ENCODE measurements around the gene PGAP1.
A peak's percentile ranks its signal among the peaks of the same experiment; 100 is the strongest.
"Not testable (repeated sequence)": the region's sequence is repeated elsewhere in the genome, so short reads cannot be mapped to it uniquely, and the experiment has no call there.

Gene PGAP1

DNA sequence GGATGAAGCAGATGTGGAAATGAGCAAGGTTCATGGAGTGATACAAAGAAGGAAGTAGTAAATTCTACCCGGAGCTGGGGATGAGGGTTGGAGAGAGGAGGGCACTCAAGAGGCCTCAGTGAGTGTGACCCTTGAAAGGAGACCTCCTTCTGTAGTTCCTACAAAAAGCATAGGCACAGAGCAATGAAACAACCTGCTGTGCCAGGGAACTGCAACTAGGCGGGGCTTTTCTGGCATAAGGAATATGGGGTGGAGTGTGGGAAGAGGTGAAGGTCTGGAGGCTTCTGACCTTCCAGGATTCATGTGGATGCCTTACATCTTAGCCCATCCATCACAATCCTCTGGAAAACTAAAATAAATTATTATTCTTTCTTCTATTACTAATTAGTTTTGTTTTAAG, 25.5 kb upstream of the PGAP1 start:
- no peak for DNase-seq (ENCODE audit: low spot score)

DNA sequence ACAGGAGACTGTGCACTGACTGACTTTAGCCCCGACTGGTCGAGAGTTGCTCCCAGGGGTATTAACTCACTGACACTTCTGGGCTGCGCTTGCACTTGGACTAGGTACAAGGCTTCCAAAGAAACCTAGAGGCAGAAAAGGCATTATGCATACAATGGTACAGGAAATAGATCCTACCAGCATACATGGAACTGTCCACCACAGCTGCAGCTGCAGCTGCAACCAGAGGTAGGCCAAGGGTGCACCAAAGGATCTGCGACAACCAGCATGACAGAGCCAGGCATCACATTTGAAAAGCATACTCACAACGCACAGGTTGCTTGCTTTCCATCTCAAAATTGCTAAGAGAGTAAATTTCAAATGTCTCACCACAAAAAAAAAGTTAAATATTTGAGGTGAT, 22.6 kb upstream of the PGAP1 start:
- no peak for DNase-seq (ENCODE audit: low spot score)

DNA sequence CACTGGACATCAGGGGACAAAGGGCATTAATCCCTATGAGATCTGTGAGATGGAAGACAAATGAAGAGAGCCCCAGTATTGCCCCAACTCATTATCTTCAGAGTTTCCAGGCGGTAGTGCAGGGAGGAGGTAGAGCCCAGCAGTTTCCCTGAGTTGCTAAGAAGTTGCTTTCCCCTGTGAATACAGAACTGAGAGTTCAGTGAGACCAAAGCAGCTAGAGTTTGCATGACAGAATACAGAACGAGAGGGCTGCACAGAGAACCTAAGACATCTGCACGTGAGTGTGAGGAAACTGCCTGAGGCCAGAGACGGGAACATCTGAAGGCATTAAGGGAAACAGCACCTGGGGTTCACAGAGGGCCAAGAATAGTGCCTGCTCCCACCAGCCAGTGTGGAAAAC, 18.1 kb upstream of the PGAP1 start:
- DNase-seq (ENCODE audit: low spot score), result no peak

DNA sequence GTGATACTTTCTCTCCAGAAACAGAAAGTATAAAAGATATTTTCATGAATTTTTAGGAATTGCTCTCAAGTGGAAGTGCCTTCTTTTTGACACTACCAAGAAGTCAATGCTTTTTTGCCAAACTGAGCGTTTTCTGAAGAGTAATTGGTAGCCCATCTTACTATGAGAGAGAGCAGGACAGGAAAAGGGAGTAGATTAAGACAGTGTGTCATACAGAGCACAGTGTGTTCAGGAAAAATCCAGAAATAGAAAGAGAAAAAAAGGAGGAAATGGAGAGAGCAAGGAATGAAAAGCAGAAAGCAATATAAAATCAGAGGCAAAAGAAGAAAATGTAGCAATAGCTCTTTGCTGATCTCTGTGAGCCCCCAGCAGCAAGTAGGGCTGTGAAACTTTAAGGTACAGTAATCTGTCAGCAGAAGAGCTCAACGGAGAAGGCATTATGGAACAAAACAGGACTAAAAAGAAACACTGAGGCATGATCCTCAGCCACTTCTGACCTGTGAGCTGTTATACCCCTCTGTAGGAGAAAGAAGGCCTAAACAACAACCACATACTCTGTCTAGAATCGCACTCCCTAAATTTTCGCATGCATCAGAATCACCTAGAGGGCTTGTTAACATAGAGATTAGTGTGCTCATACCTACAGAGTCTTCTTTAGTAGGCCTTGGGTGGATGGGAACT, 15.0 kb upstream of the PGAP1 start:
- no peak for DNase-seq (ENCODE audit: low spot score)

DNA sequence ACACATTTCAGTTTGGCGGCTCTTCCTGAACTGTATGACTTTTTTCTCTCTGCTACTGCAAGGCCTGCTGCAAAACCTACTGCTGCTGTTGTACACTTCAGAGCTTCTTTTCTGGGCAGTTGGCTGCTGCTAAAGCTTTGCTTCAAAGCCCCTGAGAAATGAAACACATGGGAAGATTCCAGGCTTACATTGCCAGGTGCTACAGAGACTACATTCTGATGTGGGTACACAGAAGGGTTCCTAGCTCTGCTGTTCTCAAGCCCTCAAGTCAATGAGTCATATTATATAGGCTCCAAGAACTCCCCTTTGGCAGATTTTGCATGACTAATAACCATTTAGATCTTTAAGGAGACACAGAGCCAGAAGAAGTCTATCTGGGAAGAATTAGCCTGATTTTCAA, 12.9 kb upstream of the PGAP1 start:
- no peak for DNase-seq (ENCODE audit: low spot score)

DNA sequence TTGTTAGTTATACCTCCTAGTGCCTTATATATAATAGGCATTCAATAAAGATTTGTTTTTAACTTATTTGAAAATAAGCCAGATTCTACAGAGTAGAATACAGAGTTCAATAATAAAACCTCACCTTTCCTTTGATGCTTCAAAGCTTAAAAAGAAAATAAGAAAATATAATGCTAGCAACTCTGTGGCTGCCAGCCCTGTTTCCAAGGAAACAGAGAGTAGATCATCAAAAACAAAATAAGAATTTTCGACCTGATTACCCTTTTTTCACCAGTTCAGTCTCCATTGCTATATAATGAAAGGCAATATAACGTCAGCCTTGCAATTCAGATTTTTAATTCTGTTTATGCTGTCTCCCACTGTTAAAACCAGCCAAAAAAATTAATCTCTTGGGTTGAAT, 8.9 kb upstream of the PGAP1 start:
- DNase-seq (ENCODE audit: low spot score), result no peak

DNA sequence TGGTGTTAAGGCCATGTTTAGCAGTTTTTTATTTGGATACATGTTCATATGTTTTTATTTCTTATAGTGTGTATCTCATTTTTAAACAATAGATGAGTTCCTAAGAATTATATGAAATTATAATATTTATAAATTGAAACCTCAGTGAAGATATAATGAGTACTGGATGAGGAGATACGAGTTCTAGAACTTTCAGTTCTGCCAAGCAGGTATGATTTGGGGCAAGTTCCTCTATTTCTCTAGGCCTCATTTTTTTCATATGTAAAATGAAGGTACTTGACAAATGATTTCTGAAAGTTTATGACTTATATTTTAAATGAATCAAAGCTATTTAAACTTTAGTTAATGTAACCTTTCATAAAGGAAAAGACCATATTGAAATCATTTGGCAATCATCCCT, 8.2 kb upstream of the PGAP1 start:
- no peak for DNase-seq (ENCODE audit: low spot score)

DNA sequence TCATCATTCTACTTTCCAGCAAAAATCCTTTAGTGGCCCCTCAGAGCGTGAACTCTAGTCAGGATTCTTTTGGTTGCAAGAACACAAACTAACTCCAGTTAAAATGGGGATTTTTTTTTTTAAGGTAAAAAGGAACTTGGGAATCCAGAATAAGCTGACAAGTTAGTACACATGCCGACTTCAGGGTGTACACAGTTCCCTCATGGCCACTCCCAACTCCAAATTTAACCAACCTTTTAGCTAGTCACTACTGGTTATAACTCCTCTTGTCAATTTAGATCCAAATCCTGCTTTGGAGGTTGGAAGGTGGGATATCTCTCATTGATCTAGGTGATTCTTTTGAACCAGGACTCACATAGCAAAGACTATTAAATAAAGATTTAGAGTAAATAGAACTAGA, 5.0 kb upstream of the PGAP1 start:
- no peak for DNase-seq (ENCODE audit: low spot score)

DNA sequence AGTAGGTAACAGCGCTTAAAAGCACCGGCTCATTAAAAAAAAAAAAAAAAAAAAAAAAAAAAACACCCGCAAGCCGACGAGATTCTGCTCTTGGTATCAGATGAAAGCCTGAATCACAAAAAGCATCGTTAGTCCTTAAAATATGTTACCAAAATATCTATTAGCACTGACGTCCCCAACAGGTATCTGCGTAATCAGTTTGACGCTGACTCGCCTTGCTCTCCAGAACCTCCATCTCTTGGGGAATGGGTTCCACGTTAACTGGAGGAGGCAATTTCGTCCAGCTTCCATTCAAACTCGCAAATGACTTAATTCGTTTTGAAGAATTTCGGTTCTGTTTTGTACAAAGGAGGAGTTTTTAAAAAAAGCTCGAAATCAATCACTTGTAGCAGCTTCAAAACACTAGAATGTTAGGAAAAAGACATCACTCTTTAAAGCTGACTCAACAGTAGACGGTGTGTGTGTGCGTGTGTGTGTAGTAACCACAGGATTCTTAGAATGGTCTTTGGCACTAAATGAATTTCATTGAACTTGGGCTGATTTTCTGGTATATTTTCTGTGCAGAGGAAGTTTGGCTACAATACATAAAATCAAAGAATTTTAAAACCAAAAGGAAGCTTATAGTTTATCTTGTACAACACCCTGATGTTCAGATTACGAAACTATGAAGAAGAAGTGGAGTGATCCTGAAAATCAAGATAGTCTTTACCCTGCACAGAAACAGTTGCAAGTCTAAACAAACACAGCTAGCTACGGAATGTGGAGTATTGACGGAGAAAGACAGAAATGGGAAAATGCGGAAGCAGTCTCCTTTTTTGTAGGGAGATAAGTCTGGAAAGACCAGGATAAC, 1.1 kb upstream of the PGAP1 start:
- DNase-seq (ENCODE audit: low spot score), result peak; percentile 26

DNA sequence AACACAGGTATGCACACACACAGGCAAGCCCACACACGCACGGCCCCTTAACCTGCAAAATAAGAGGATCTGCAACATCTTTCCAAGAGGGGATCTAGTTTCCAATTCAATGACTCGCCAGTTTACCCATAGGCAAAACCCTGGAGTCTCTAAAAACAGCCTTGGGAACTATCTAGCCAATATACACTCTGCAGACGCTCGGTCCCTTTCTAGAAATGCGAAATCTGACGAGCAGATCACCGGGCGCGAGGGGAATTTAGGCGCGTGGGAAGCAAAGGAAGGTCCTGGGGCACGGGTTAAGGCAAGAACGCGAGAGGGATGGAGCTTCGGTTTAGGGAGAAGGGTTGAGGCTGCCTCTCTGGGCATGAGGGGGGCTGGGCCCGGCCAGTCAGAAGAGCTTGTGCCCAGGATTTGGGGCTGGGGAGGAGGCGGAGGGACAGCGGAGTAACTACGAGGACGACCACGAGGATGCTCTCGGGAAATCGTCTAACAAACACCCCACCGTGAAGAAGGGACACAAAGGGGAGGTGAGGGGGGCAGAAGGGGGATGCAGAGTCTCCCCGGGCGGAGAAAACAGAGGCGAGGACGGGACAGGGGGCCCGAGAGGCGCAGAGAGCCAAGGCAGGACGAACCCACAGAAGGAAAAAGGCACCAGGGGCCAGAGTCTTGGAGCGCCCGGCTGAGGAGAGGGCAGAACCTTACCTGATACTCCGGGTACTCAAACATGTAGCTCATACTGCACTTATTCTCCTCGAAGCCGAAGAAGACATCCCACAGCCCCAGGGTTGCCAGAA, 542 bp downstream of the PGAP1 start:
- peak; percentile 55 for DNase-seq (ENCODE audit: low spot score)

DNA sequence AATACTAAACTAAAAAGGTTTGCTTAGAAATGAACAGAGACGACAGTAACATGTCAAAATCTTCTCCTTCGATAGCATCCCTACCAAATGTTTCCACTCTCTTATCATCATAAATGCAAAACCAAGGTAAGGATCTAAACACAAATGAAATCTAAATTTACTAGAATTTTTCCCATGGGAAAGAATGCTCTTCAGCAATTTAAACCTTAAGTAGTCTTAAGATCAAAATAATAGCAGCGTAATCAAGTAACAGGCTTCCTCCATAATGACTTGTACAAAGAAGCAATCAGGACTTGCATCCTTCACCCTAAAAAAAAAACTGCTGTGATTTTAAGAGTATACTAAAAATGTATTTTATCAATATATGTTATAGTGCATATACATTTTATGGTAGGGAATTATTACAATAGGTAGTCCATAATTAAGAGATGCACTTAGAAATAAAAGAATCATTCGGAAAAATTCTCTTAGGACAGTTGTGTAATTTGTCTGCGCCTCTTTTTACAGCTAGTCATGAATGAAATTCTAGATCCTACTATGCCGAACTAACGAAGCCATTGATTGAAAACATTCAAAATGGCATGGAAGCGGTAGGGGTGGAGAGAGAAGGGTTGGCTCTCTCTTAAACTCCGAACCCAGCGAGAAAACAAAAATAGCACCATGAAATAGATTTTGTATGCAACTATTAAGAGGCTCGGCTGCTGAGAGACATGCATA, 1.3 kb downstream of the PGAP1 start:
- DNase-seq (ENCODE audit: low spot score), result no peak

DNA sequence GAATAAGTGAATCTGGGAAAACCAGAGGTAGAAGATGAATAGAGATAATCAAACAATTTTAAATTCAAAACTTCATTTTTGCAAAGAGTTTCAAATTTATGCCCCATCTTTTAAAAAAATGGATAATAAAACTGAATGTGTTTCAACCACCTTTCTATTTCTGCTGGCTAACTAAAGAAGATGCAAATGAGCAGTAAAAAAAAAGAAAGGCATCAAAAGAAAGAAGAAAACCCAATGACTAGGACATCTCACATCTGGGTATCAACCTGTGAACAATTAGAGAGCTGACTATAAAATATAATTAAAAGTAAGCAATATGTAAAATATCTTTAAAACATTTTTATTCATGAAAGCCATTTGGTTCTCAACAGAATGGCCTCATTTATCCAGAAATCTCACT, 2.5 kb downstream of the PGAP1 start:
- DNase-seq (ENCODE audit: low spot score), result no peak

DNA sequence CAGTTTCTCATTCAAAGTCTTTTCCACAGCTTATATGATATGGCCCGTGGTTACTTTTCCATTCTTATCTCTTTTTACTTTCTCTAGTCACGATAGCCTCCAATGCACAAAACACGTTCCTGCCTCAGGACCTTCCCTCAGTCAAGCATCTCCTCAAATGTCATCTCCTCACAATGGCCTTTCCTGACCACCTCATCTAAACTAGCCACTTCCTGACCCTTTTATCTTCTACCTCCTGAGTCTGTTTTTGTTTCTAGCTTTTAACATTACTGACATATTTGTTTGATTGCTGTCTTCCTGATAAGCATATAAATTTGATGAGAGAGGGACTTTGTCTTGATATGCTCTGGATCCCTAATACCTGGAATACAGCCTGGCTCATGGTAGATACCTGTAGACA, 7.6 kb downstream of the PGAP1 start:
- no peak for DNase-seq (ENCODE audit: low spot score)

DNA sequence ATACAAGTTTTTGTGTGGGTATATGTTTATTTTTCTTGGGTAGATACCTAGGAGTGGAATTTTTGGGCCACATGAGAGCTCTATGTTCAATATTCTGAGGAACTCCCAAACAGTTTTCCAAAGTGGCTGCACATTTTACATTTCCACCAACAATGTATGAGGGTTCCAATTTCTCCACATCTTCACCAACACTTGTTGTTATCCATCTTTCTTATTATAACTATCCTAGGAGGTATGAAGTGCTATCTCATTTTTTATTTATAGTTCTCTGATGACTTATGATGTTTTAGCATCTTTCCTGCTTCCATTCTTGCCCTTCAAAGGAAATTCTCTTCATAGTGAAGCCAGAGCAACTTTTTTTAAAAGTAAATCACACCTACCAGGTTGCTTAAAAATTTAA, 8.7 kb downstream of the PGAP1 start:
- no peak for DNase-seq (ENCODE audit: low spot score)

DNA sequence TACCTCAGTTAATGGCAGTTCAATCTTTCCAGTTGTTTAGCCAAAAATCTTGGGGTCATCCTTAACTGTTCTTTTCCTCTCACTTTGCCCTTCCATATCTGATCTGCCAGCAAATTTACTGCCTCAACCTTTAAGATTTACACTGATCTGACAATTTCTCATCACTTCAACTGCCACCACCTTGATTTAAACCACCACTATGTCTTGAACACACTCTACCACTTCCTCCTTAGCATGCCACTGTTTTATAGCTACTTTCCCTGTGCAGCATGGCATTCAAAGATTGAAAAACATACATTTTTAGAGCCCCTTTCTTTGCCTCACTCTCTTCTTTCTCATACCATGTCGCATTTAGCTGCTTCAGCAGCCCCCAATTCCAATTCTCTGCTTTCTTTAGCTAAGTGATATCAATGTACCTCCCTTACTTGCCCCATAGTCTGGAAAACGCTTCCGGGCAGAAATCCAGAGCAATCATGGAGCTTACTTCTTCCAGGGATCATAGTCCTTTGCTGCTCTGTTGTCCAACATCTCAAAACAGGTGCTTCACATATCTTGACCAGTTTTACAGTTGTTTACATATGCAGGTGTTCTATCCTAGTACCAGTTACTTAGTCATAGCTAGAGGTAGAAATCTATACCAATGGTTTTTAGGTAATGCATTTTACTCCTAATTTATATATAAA, 10.9 kb downstream of the PGAP1 start:
- DNase-seq (ENCODE audit: low spot score), result no peak

DNA sequence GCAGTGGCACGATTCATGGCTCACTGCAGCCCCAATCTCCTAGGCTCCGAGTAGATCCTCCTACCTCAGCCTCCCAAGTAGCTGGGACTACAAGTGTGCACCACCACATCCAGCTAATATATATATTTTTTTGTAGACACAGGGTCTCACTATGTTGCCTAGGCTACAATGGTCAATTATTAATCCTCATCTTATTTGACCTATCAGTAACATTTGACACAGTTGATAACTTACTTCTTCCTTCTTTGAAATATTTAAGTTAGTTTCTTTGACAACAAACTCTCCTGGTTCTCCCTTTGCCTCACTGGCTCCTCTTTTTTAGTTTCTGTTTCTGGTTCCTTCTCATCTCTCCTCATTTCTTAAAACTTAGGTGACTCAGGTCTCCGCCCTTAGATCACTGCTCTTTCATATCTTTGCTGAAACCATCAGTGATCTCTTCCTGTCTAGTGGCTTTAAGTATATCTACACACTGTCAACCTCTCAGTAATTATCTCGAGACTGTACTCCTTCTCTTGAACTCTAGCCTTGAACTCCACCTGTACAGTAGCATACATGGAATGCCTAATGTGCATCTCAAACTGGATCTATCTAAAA, 11.5 kb downstream of the PGAP1 start:
- no peak for DNase-seq (ENCODE audit: low spot score)

DNA sequence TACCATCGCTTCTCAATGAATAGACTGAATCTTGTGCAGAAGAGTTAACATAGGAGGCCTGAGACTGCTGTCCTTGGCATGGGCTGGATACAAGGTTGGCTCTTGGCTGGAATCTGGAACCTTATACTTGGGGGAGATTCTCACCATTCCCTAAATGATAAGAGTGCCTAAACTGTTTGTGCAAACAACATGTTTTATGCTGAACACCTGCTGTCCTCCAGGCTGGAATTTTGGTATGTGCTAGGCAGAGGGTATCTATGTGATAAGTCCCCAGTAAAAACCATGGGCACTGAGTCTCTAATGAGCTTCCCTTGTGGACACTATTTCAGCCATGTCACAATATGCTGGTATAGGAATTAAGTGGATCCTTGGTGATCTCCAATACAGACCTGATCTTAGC, 12.8 kb downstream of the PGAP1 start:
- no peak for DNase-seq (ENCODE audit: low spot score)

DNA sequence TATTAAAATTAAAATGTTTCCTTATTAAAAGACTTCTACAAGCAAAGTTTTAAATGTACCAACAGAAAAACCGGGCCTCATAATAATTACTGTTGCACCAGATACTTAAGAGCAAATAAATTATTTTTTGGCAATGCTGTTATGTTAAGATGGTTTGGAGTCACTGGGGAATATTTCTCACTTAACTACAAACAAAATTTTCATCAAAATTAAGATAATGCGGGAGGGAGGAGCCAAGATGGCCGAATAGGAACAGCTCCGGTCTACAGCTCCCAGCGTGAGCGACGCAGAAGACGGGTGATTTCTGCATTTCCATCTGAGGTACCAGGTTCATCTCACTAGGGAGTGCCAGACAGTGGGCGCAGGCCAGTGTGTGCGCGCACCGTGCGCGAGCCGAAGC, 21.1 kb downstream of the PGAP1 start:
- DNase-seq (ENCODE audit: low spot score), result not testable (repeated sequence)

DNA sequence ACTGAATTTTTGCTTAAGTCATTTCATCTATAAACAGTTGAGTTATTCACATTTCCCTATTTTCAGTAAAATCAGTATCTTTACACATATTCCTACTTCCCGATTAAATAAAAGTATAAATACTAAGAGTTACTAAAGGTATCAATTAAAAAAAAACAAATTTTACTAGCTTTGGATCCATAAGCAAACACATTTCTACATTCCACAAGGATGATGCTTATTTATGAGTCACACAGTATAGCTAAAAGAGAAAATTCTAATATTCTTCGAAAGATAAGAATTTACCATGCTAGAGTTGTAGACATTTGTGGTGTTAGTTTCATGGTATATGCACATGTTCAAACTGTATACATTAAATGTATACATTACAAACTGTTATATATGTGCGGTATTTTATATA, 23.7 kb downstream of the PGAP1 start:
- DNase-seq (ENCODE audit: low spot score), result no peak

DNA sequence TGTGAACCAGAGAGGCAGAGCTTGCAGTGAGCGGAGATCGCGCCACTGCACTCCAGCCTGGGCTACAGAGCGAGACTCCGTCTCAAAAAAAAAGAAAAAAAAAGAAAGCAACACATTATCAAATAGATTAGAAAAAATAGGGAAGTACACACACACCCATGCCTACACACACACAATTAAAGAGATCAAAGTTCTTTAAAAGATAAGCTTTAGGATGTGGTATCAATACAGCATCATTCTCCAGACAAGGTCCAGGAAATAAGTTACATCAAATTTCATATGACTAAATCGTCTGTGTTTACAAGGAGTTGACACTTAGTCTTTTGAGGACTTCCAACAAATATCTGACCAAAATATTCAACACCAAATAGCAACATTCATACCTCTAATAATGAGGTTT, 25.7 kb downstream of the PGAP1 start:
- no peak for DNase-seq (ENCODE audit: low spot score)

DNA sequence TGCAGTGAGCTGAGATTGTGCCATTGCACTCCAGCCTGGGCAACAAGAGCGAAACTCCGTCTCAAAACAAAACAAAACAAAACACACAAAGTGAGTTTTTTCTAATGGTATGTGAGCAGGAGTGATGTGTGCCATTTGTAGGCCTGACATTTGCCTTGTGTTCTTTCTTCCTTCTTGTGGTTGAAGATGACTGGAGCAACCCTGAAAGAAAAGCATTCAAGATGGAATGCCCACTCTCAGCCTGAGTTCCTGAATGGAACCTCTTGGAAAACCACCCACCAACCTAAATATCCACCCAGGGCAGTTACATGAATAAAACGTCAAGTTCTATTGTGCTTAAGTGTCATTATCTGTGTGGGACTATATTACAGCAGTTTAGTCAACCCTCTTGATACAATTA, 26.5 kb downstream of the PGAP1 start:
- no peak for DNase-seq (ENCODE audit: low spot score)

Measured in iPS-NIHi11 (cell line).